Bronchial epithelial cell (primary cell): ENCODE data around the gene LYSMD3. TPM values are rescaled to one million over a fixed set of nuclear protein-coding genes. Genes with fewer than 3 reads are reported as not detected.

Experiments used
- DNase-seq: peaks from one replicate; pipeline ENCODE4 v3.0.0-alpha.2; 2010; ENCODE audit warnings: low read depth
- FAIRE-seq: peaks from 2 replicates; lab custom pipeline; 2011; peaks lifted over from hg19 to GRCh38; lab: Jason Lieb, UNC
- H3K27me3 ChIP-seq: 2 replicates; pipeline ENCODE4 v1.5.1; 2011; ENCODE audit warnings: low read length; ENCODE audit not compliant: control insufficient read depth, insufficient read depth
- H3K36me3 ChIP-seq: 2 replicates; pipeline ENCODE4 v1.5.1; 2011; ENCODE audit warnings: low read length; ENCODE audit not compliant: control insufficient read depth, insufficient read depth
- H3K4me3 ChIP-seq: 2 replicates; pipeline ENCODE4 v1.5.1; 2011; ENCODE audit warnings: mild to moderate bottlenecking, low read depth, low read length, control low read depth
- total RNA-seq: library from RNA; depleted of rRNA; stranded (reverse); fragments of >200 nt; gene quantifications from 2 replicates; pipeline ENCODE4 v1.2.1, GENCODE V29; 2014
- TF ChIP-seq, protein P1 (sequence below): IDR thresholded peaks from 2 replicates; pipeline ENCODE4 v1.5.1; 2011; ENCODE audit warnings: mild to moderate bottlenecking, moderate library complexity, low read length, control low read depth, inconsistent platforms; ENCODE audit not compliant: insufficient read depth, severe bottlenecking

LYSMD3 gene
- total RNA-seq, 1 donor from 2014 or later = 16.3 TPM

DNA sequence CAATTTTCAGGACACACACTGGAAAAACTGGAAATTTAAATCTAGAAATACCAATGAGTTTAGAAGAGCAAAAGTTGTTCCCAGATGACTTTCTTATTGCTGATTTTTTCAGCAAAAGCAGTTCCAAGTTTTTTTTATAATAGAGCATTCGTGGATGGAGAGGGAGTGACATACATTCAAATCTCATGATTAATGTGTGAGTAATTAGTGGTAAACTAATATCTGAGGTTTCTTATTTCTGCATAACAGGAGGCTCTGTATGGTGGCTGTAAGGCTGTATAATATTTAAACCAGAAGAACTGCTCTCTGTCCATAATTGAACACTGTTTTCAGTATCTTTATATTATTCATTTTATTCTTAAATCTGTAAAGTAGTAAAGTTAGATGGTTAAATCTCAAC is 25.8 kb downstream of the LYSMD3 start:
- DNase-seq (peak; percentile 78), FAIRE-seq (no peak)
- no peak overlapping the region for H3K4me3 ChIP-seq
- TF ChIP-seq, protein P1, sequence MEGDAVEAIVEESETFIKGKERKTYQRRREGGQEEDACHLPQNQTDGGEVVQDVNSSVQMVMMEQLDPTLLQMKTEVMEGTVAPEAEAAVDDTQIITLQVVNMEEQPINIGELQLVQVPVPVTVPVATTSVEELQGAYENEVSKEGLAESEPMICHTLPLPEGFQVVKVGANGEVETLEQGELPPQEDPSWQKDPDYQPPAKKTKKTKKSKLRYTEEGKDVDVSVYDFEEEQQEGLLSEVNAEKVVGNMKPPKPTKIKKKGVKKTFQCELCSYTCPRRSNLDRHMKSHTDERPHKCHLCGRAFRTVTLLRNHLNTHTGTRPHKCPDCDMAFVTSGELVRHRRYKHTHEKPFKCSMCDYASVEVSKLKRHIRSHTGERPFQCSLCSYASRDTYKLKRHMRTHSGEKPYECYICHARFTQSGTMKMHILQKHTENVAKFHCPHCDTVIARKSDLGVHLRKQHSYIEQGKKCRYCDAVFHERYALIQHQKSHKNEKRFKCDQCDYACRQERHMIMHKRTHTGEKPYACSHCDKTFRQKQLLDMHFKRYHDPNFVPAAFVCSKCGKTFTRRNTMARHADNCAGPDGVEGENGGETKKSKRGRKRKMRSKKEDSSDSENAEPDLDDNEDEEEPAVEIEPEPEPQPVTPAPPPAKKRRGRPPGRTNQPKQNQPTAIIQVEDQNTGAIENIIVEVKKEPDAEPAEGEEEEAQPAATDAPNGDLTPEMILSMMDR = no peak
- H3K36me3 ChIP-seq = no peaks in the 10 kb centered on the region
- H3K27me3 ChIP-seq = no peaks in the 10 kb centered on the region

DNA sequence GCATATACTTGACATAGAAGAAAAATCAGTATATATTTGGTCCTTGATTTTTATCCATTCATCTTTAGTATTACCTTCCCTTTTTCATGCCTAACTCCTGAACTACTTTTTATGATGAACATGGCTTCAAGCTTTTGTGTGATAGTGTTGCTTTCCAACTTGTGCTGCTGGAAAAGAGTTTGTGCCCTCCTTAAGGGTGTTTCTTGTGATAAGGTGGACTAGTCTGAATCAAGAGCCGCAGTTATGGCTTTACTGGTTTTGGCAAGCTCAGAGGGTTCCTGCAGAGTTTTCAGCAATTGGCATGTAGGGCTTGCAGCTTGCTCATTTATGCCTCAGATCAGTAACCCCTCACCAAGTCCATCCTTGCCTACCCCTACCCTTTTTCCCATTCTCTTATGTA is 34.2 kb downstream of the LYSMD3 start:
- Histone ChIP-seq H3K4me3 (no peak overlapping the region), H3K36me3 (no peaks in the 10 kb centered on the region), H3K27me3 (no peaks in the 10 kb centered on the region)
- no peak for FAIRE-seq
- TF ChIP-seq, protein P1 = no peak
- DNase-seq = no peak

DNA sequence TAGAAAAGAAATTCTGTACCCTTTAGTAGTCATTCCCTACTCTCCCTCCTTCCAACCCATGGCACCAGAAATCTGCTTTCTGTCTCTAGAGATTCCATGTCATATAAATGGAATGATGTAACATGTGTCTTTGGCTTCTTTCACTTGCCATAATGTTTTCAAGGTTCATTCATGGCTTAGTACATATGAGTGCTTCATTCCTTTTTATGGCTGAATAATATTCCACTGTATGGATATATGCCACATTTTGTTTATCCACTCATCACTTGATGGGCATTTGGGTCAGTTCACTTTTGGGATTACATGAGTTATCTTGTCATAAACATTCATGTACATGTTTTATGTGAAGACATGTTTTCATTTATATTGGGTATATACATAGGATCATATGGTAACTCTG is 35.3 kb downstream of the LYSMD3 start:
- Histone ChIP-seq H3K4me3 (no peak overlapping the region), H3K36me3 (no peaks in the 10 kb centered on the region), H3K27me3 (no peaks in the 10 kb centered on the region)
- no peak for FAIRE-seq
- no peak for DNase-seq
- TF ChIP-seq, protein P1 = no peak

DNA sequence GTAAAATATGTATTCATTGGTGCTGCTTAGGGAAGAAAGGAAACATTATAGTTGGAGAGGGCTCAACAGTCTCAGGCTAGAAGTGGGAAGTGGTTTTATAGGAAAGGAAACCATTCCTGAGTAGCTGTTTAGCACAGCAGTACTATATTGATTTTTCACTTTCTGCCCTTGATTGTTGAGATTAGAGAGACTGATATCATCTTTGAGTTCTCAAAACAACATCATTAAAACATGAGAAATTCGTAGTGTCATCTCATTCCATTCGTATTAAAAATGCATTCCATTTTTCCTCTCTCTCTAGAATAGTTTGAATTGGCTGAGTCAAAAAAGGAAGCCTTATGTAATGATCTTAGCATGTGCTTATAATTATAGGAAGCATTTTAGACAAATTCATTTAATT is 40.6 kb downstream of the LYSMD3 start:
- TF ChIP-seq, protein P1 = no peak
- DNase-seq (peak; percentile 20), FAIRE-seq (no peak)
- Histone ChIP-seq H3K4me3 (no peak overlapping the region), H3K36me3 (no peaks in the 10 kb centered on the region), H3K27me3 (no peaks in the 10 kb centered on the region)

DNA sequence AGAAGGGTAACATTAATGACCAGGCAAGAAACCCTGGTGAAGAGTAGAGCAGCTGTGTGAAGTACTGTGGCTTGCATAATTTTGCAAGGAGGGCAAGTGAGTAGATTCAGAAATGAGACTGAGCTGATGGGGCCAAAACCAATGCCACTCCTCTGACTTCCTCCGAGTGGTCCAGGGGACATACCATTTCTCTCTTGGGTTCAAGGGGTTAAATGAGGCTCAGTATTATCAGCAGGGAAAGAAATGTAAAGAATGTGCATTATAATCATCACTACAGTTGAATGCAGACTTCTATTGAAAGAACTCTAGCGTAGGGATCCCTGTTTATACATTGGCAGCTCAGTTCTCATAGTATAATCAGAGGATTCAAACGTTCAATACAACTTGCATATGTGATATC is 44.8 kb downstream of the LYSMD3 start:
- Histone ChIP-seq H3K36me3 (no peaks in the 10 kb centered on the region), H3K4me3 (no peak overlapping the region), H3K27me3 (no peaks in the 10 kb centered on the region)
- TF ChIP-seq, protein P1 = no peak
- DNase-seq = no peak
- no peak for FAIRE-seq

DNA sequence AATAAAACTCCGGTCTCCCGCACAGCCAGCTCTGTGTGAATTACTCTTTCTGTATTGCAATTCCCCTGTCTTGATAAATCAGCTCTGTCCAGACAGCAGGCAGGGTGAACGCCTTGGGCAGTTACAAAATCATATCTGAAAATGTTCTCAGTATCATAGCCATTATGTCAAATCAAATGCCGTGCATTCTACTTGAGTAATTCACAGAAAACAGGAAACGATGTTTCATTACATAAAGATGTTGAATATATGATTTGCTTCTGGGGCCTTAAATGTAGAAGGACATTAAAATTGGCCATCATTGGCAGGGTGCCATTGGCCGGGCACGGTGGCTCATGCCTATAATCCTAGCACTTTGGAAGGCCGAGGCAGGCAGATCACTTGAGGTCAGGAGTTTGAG is 46.2 kb downstream of the LYSMD3 start:
- no peak overlapping the region for H3K4me3 ChIP-seq
- H3K27me3 ChIP-seq = no peaks in the 10 kb centered on the region
- TF ChIP-seq, protein P1 = no peak
- no peak for DNase-seq
- no peak for FAIRE-seq
- no peaks in the 10 kb centered on the region for H3K36me3 ChIP-seq
